ENCODE measurements around the gene WFS1. TPM values are rescaled to one million over a fixed set of nuclear protein-coding genes. Genes with fewer than 3 reads are reported as not detected.

The WFS1 gene
- total and polyA plus RNA-seq, 9 donors: 33.2 to 174 (median 126) TPM

DNA sequence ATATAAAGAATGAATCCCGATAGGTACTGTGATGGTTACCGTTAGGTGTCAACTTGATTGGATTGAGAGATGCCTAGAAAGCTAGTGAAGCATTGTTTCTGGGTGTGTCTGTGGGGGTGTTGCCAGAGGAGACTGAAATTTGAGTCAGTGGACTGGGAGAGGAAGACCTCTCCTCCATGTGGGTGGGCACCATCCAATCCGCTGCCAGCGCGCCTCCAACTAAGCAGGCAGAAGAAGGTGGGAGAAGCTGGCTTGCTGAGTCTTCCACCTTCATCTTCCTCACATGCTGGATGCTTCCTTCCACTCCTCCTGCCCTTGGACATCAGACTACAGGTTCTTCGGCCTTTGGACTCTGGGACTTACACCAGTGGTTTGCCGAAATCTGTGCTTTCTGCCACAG is 40.1 kb downstream of the WFS1 start:
- H3K27ac ChIP-seq: no peak overlapping the region
- no peaks in the 10 kb centered on the region for H3K27me3 ChIP-seq
- no peaks in the 10 kb centered on the region for H3K36me3 ChIP-seq
- H3K4me1 ChIP-seq (ENCODE audit: insufficient read depth): peaks cover 2% of the 10 kb centered on the region
- intact Hi-C loops (cut with DNase I): no loop called here
- no peak for TF ChIP-seq EP300 (IDR thresholded peaks at IDR 0.05)
- no peak for TF ChIP-seq POLR2A (IDR thresholded peaks at IDR 0.05)
- TF ChIP-seq, protein P1, sequence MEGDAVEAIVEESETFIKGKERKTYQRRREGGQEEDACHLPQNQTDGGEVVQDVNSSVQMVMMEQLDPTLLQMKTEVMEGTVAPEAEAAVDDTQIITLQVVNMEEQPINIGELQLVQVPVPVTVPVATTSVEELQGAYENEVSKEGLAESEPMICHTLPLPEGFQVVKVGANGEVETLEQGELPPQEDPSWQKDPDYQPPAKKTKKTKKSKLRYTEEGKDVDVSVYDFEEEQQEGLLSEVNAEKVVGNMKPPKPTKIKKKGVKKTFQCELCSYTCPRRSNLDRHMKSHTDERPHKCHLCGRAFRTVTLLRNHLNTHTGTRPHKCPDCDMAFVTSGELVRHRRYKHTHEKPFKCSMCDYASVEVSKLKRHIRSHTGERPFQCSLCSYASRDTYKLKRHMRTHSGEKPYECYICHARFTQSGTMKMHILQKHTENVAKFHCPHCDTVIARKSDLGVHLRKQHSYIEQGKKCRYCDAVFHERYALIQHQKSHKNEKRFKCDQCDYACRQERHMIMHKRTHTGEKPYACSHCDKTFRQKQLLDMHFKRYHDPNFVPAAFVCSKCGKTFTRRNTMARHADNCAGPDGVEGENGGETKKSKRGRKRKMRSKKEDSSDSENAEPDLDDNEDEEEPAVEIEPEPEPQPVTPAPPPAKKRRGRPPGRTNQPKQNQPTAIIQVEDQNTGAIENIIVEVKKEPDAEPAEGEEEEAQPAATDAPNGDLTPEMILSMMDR (IDR thresholded peaks at IDR 0.05): no peak
- H3K9me3 ChIP-seq: no peaks in the 10 kb centered on the region
- peak overlapping the region; percentile 49 for H3K4me3 ChIP-seq
- DNase-seq: no peak
- WGBS, 3 donors: 76 to 84% (median 82%) methylated on average over 7 of the region's 7 CpGs

DNA sequence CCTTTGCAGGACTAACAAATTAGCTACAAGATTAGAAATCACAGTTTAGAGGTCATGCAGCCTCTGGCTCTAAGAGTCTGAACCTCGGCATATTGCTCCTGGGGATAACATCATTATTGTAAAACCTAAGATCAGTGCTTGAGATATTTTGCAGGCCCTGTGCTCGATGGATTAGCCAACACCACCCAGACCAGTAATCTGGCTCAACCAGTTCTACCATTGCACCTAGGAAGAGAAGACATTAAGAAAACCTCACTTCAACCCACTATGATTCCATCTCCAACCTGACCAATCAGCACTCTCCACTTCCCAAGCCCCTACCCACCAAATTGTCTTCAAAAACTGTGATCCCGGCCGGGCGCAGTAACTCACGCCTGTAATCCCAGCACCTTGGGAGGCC is 43.6 kb downstream of the WFS1 start:
- no peaks in the 10 kb centered on the region for H3K36me3 ChIP-seq
- TF ChIP-seq EP300 (IDR thresholded peaks at IDR 0.05) (no peak), POLR2A (IDR thresholded peaks at IDR 0.05) (no peak)
- TF ChIP-seq, protein P1 (IDR thresholded peaks at IDR 0.05): no peak
- H3K4me1 ChIP-seq (ENCODE audit: insufficient read depth): peaks cover 2% of the 10 kb centered on the region
- 73 to 88% (median 88%) methylated on average over 6 of the region's 6 CpGs for whole genome bisulfite sequencing, 3 donors
- H3K9me3 ChIP-seq: no peaks in the 10 kb centered on the region
- H3K27me3 ChIP-seq: no peaks in the 10 kb centered on the region
- intact Hi-C loops (cut with DNase I): no loop called here
- no peak overlapping the region for H3K4me3 ChIP-seq
- H3K27ac ChIP-seq: no peak overlapping the region
- DNase-seq: no peak

DNA sequence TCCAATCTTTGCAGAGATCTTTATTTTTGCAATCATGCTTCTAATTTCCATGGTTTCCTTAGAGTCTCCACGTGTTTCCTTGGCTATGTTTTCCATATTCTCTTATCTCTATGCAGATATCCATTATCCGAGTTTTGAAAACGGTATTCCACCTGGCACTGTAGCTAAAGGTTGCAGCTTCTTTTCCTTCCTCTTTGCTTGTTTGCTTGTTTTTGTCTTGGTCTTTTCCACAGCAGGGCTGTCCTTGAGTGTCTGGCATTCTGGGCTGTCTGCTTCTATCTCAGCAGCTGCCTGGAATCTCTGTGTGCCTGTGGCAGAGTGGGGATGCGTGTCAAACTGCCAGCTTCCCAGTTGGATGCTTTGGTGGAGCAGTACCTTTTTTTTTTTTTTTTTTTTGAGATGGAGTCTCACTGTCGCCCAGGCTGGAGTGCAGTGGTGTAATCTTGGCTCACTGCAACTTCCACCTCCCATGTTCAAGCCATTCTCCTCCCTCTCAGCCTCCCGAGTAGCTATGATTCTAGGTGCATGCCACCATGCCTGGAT is 46.9 kb downstream of the WFS1 start:
- Histone ChIP-seq H3K4me1 (ENCODE audit: insufficient read depth) (peaks cover 2% of the 10 kb centered on the region), H3K27me3 (no peaks in the 10 kb centered on the region), H3K27ac (no peak overlapping the region), H3K4me3 (no peak overlapping the region), H3K36me3 (no peaks in the 10 kb centered on the region), H3K9me3 (no peaks in the 10 kb centered on the region)
- DNase-seq: no peak
- TF ChIP-seq, protein P1 (IDR thresholded peaks at IDR 0.05): no peak
- TF ChIP-seq POLR2A (IDR thresholded peaks at IDR 0.05) (no peak), EP300 (IDR thresholded peaks at IDR 0.05) (no peak)
- WGBS, 3 donors: 16 to 47% (median 24%) methylated on average over 6 of the region's 6 CpGs
- intact Hi-C loops (cut with DNase I): no loop called here

DNA sequence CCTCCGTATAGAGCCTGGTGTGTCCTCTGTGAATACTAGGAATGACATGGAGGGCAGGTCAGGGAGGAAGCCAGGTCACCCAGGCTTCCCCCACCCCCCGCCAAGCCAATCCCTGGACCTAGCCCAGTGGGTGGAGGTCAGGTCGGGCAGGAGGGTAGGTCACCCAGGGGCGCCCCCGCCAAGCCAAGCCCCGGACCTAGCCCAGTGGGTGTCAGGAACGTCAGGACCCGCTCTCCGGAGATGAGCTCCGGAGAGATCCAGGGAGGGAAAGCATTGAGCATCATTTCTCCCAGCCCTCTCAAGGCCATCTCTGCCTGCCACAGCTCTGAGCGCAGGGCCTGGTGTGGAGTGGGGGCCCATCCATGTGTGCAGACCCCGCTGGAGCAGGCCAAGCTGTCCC is 48.6 kb downstream of the WFS1 start:
- no peak overlapping the region for H3K27ac ChIP-seq
- TF ChIP-seq, protein P1 (IDR thresholded peaks at IDR 0.05): no peak
- TF ChIP-seq EP300 (IDR thresholded peaks at IDR 0.05) (no peak), POLR2A (IDR thresholded peaks at IDR 0.05) (no peak)
- no peaks in the 10 kb centered on the region for H3K9me3 ChIP-seq
- DNase-seq: no peak
- no peaks in the 10 kb centered on the region for H3K36me3 ChIP-seq
- H3K4me3 ChIP-seq: no peak overlapping the region
- H3K27me3 ChIP-seq: no peaks in the 10 kb centered on the region
- WGBS, 3 donors: 63 to 73% (median 67%) methylated on average over 12 of the region's 12 CpGs
- H3K4me1 ChIP-seq (ENCODE audit: insufficient read depth): peaks cover 2% of the 10 kb centered on the region
- intact Hi-C loops (cut with DNase I): no loop called here
